Measurements from ENCODE around the gene ERMAP. TPM values are rescaled to one million over a fixed set of nuclear protein-coding genes. Genes with fewer than 3 reads are reported as not detected.

ERMAP gene
- total and polyA plus RNA-seq, 3 donors from 2014 or later: 10.6 to 14.0 (median 11.7) TPM

- Histone ChIP-seq H3K27ac (no peak overlapping the region), H3K27me3 (no peaks in the 10 kb centered on the region), H3K4me1 (no peaks in the 10 kb centered on the region), H3K36me3 (ENCODE audit: low read depth, missing control alignments) (no peaks in the 10 kb centered on the region), H3K9me3 (no peaks in the 10 kb centered on the region), H3K4me3 (no peak overlapping the region)
- DNase-seq: no peak
- intact Hi-C loops (cut with DNase I; ENCODE audit: low total_unique reads): no loop called here
- TF ChIP-seq POLR2A (IDR thresholded peaks at IDR 0.05): no peak
- TF ChIP-seq, protein P1, sequence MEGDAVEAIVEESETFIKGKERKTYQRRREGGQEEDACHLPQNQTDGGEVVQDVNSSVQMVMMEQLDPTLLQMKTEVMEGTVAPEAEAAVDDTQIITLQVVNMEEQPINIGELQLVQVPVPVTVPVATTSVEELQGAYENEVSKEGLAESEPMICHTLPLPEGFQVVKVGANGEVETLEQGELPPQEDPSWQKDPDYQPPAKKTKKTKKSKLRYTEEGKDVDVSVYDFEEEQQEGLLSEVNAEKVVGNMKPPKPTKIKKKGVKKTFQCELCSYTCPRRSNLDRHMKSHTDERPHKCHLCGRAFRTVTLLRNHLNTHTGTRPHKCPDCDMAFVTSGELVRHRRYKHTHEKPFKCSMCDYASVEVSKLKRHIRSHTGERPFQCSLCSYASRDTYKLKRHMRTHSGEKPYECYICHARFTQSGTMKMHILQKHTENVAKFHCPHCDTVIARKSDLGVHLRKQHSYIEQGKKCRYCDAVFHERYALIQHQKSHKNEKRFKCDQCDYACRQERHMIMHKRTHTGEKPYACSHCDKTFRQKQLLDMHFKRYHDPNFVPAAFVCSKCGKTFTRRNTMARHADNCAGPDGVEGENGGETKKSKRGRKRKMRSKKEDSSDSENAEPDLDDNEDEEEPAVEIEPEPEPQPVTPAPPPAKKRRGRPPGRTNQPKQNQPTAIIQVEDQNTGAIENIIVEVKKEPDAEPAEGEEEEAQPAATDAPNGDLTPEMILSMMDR (IDR thresholded peaks at IDR 0.05): no peak
- WGBS, 2 donors: 75 to 81% methylated on average over 4 of the region's 4 CpGs
These were observed 7.6 kb downstream of the ERMAP start for GRCh38 chr1:42824481-42825035.

DNA sequence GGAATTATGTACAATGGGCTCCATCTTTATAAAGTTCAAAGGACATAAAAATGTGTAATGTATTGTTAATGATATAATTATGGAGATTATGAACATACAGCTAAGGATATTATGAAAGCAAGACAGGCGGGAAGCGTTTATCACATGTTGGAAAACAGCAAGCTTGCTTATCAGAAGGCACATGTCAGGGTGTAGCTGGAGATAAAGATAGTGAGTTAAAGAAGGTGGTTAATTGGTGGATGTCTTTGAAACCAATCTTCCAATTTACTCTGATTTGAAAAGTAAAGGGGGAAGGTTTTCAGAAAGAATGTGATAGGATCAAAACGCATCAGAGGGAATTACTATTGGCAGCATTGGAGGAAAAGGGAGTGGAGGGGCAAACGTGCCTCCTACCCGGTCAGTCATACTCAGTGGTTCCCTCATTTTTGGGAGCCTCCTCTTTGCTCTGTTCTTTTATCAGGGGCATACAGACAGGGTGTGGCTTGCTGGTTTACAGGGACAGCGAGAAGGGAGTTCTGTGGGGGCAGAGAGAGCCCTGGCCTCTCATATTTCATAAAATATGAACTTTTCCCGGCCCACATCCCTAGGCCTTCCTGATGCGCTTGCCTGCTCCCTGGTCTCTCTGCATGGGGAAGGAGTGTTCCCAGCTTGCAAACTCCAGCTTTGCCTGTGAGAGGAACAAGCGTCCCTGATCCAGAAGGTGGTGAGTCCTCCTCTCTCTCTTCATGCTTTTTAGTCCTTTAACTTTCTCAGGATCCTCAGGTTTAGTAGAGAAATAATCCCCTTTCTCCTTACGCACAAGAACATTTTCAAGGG, 8.3 kb downstream of the ERMAP start:
- TF ChIP-seq POLR2A (IDR thresholded peaks at IDR 0.05): no peak
- TF ChIP-seq, protein P1 (IDR thresholded peaks at IDR 0.05): no peak
- no peaks in the 10 kb centered on the region for H3K27me3 ChIP-seq
- intact Hi-C loops (cut with DNase I; ENCODE audit: low total_unique reads): no loop called here
- H3K4me3 ChIP-seq: no peak overlapping the region
- H3K27ac ChIP-seq: no peak overlapping the region
- no peaks in the 10 kb centered on the region for H3K4me1 ChIP-seq
- H3K36me3 ChIP-seq (ENCODE audit: low read depth, missing control alignments): no peaks in the 10 kb centered on the region
- WGBS, 2 donors: 74 to 77% methylated on average over 10 of the region's 10 CpGs
- H3K9me3 ChIP-seq: no peaks in the 10 kb centered on the region
- no peak for DNase-seq

GRCh38 chr1:42830631-42831030, 13.7 kb downstream of the ERMAP start:
- Histone ChIP-seq H3K4me3 (no peak overlapping the region), H3K4me1 (no peaks in the 10 kb centered on the region), H3K9me3 (no peaks in the 10 kb centered on the region), H3K27me3 (no peaks in the 10 kb centered on the region), H3K36me3 (ENCODE audit: low read depth, missing control alignments) (no peaks in the 10 kb centered on the region), H3K27ac (no peak overlapping the region)
- WGBS, 2 donors: 87 to 92% methylated on average over 16 to 17 of the region's 17 CpGs
- TF ChIP-seq, protein P1 (IDR thresholded peaks at IDR 0.05): no peak
- no peak for DNase-seq
- intact Hi-C loops (cut with DNase I; ENCODE audit: low total_unique reads): no loop called here

GRCh38 chr1:42831273-42831672, 14.4 kb downstream of the ERMAP start:
- TF ChIP-seq, protein P1 (IDR thresholded peaks at IDR 0.05): no peak
- TF ChIP-seq POLR2A (IDR thresholded peaks at IDR 0.05): no peak
- H3K4me1 ChIP-seq: no peaks in the 10 kb centered on the region
- intact Hi-C loops (cut with DNase I; ENCODE audit: low total_unique reads): no loop called here
- DNase-seq: no peak
- H3K36me3 ChIP-seq (ENCODE audit: low read depth, missing control alignments): no peaks in the 10 kb centered on the region
- H3K27ac ChIP-seq: no peak overlapping the region
- H3K4me3 ChIP-seq: no peak overlapping the region
- no peaks in the 10 kb centered on the region for H3K9me3 ChIP-seq
- no peaks in the 10 kb centered on the region for H3K27me3 ChIP-seq
